Measurements from ENCODE around the gene KCNG1.

DNA sequence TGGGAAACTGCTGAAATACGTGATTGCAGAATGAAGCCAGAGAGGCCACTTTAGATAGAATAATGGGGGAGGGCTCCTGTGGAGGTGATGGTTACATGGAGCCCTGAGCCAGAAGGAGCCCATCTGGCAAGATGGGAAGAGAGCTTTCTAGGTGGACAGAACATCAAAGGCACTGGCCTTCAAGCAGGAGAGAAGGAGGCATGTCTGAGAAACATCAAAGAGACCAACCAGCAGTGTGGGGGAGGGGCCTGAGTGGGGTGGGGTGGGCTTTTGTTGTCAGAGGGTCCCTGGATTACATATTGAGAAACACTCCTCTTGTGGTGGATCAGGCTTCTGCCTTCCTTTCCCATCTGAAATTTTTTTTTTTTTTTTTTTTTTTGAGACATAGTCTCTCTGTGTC, 1.9 kb upstream of the KCNG1 start:
- TF ChIP-seq, protein P1, sequence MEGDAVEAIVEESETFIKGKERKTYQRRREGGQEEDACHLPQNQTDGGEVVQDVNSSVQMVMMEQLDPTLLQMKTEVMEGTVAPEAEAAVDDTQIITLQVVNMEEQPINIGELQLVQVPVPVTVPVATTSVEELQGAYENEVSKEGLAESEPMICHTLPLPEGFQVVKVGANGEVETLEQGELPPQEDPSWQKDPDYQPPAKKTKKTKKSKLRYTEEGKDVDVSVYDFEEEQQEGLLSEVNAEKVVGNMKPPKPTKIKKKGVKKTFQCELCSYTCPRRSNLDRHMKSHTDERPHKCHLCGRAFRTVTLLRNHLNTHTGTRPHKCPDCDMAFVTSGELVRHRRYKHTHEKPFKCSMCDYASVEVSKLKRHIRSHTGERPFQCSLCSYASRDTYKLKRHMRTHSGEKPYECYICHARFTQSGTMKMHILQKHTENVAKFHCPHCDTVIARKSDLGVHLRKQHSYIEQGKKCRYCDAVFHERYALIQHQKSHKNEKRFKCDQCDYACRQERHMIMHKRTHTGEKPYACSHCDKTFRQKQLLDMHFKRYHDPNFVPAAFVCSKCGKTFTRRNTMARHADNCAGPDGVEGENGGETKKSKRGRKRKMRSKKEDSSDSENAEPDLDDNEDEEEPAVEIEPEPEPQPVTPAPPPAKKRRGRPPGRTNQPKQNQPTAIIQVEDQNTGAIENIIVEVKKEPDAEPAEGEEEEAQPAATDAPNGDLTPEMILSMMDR (conservative IDR thresholded peaks at IDR 0.05; ENCODE audit: low read depth, low read length): no peak
- no peak for TF ChIP-seq BHLHE40 (IDR thresholded peaks at IDR 0.05; ENCODE audit: low read depth, low read length)
- TF ChIP-seq, protein P2, sequence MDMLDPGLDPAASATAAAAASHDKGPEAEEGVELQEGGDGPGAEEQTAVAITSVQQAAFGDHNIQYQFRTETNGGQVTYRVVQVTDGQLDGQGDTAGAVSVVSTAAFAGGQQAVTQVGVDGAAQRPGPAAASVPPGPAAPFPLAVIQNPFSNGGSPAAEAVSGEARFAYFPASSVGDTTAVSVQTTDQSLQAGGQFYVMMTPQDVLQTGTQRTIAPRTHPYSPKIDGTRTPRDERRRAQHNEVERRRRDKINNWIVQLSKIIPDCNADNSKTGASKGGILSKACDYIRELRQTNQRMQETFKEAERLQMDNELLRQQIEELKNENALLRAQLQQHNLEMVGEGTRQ (IDR thresholded peaks at IDR 0.05; ENCODE audit: low read depth, low read length): no peak
- no peak for TF ChIP-seq MXI1 (IDR thresholded peaks at IDR 0.05; ENCODE audit: borderline replicate concordance, low read depth, low read length)
- TF ChIP-seq RAD21 (IDR thresholded peaks at IDR 0.05; ENCODE audit: low read length): no peak
- no peak for TF ChIP-seq POLR2A (IDR thresholded peaks at IDR 0.05; ENCODE audit: low read depth, low read length)
- TF ChIP-seq RCOR1 (IDR thresholded peaks at IDR 0.05; ENCODE audit: insufficient replicate concordance, low read length): no peak
- TF ChIP-seq CEBPB (IDR thresholded peaks at IDR 0.05; ENCODE audit: low read depth, low read length): no peak
- no peak for TF ChIP-seq RFX5 (IDR thresholded peaks at IDR 0.05; ENCODE audit: low read depth, low read length)
- TF ChIP-seq FOS (IDR thresholded peaks at IDR 0.05; ENCODE audit: low read depth, low read length): no peak

Measured in IMR-90 (cell line).